Mucosa of stomach (tissue), 1 donor: Measurements from ENCODE around the gene TIMM13.
"Not testable (repeated sequence)": the region's sequence is repeated elsewhere in the genome, so short reads cannot be mapped to it uniquely, and the experiment has no call there.

Source experiments
- H3K27me3 ChIP-seq: one replicate; pipeline ENCODE4 v1.7.0; 2013; ENCODE audit warnings: mild to moderate bottlenecking, low read length; ENCODE audit not compliant: control insufficient read depth, insufficient read depth
- H3K36me3 ChIP-seq: one replicate; pipeline ENCODE4 v1.7.0; 2013; ENCODE audit warnings: low read length; ENCODE audit not compliant: control insufficient read depth, insufficient read depth
- H3K4me1 ChIP-seq: one replicate; pipeline ENCODE4 v1.7.0; 2013; ENCODE audit warnings: mild to moderate bottlenecking, low read length; ENCODE audit not compliant: control insufficient read depth, insufficient read depth
- H3K4me3 ChIP-seq: one replicate; pipeline ENCODE4 v1.7.0; 2013; ENCODE audit warnings: low read length
- H3K9ac ChIP-seq: one replicate; pipeline ENCODE4 v1.7.0; 2013; ENCODE audit warnings: mild to moderate bottlenecking, low read length, moderate library complexity
- H3K9me3 ChIP-seq: one replicate; pipeline ENCODE4 v1.7.0; 2013; ENCODE audit warnings: mild to moderate bottlenecking, low read length, moderate library complexity; ENCODE audit not compliant: control insufficient read depth
- donor health status: Pancreatic carcinoma.

Gene TIMM13

GRCh38 chr19:2394442-2395292, 32.7 kb downstream of the TIMM13 start:
- Histone ChIP-seq H3K9ac (no peak overlapping the region), H3K9me3 (no peaks in the 10 kb centered on the region), H3K4me1 (no peaks in the 10 kb centered on the region), H3K27me3 (peaks cover 6% of the 10 kb centered on the region), H3K4me3 (no peak overlapping the region), H3K36me3 (no peaks in the 10 kb centered on the region)

DNA sequence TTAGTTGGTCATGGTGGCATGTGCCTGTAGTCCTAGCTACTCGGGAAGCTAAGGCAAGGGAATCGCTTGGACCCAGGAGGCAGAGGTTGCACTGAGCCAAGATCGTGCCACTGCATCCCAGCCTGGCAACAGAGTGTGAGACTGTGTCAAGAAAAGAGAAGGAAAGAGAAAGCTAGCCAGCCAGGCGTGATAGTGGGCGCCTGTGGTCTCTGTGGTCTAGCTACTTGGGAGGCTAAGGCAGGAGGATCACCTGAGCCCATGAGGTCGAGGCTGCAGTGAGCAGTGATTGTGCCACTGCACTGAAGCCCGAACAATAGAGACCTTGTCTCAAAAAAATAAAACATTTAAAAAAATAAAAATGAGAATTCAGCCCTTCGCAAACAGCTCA, 33.3 kb downstream of the TIMM13 start:
- no peak overlapping the region for H3K9ac ChIP-seq
- H3K9me3 ChIP-seq = no peaks in the 10 kb centered on the region
- H3K4me1 ChIP-seq = no peaks in the 10 kb centered on the region
- H3K4me3 ChIP-seq = no peak overlapping the region
- H3K36me3 ChIP-seq = no peaks in the 10 kb centered on the region
- peaks cover 6% of the 10 kb centered on the region for H3K27me3 ChIP-seq

DNA sequence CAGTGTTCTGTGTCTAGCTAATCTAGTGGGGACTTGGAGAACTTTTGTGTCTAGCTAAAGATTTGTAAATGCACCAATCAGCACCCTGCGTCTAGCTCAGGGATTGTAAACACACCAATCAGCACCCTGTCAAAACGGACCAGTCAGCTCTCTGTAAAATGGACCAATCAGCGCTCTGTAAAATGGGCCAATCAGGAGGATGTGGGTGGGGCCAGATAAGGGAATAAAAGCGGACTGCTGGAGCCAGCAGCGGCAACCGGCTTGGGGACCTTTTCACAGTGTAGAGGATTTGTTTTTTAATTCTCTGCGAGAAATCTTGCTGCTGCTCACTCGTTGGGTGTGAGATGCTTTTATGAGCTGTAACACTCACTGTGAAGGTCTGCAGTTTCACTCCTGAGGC, 34.5 kb downstream of the TIMM13 start:
- H3K27me3 ChIP-seq, H3K36me3 ChIP-seq, H3K4me1 ChIP-seq, H3K9me3 ChIP-seq, H3K9ac ChIP-seq, H3K4me3 ChIP-seq: not testable (repeated sequence)

DNA sequence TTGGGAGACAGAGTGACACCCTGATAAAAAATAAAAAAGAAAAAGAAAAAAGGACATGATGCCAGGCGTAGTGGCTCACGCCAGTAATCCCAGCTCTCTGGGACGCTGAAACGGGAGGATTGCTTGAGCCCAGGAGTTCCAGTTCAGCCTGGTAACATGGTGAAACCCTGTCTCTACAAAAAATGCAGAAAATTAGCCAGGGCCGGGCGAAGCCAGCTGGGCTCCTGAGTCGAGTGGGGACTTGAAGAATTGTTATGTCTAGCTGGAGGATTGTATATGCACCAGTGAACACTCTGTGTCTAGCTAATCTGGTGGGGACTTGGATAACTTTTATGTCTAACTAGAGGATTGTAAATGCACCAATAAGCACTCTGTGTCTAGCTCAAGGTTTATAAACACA, 35.0 kb downstream of the TIMM13 start:
- H3K9ac ChIP-seq = no peak overlapping the region
- H3K27me3 ChIP-seq = peaks cover 6% of the 10 kb centered on the region

DNA sequence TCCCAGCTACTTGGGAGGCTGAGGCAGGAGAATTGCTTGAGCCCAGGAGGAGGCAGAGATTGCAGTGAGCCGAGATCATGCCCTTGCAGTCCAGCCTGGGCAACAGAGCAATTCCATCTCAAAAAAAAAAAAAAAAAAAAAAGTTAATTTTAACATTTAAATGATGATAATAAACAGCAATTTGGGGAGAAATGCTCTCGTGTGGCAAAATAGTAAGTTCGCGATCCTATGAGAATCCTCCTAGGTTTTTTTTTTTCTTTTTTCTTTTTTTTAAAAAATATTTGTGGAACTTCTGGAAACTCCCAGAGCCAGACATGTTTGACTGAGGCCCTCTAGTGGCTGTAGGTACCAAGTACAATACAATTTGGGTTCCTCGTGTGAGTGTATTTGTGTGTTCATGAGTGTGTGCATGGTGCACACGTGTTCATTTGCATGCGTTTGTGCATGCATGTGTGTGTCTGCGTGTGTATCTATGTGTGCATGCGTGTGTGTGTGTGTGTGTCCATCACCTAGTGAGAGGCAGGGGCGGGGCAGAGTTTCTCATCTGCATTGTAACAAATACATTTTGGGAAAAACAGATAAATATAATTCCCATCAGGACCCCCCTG, 36.2 kb downstream of the TIMM13 start:
- Histone ChIP-seq H3K9me3 (no peaks in the 10 kb centered on the region), H3K4me3 (no peak overlapping the region), H3K36me3 (no peaks in the 10 kb centered on the region), H3K9ac (no peak overlapping the region), H3K27me3 (peaks cover 3% of the 10 kb centered on the region), H3K4me1 (no peaks in the 10 kb centered on the region)

More for the DNA sequence above, 35.0 kb downstream of the TIMM13 start:
- Histone ChIP-seq H3K36me3 (no peaks in the 10 kb centered on the region), H3K4me1 (no peaks in the 10 kb centered on the region), H3K4me3 (no peak overlapping the region), H3K9me3 (no peaks in the 10 kb centered on the region)

- Histone ChIP-seq H3K27me3 (no peaks in the 10 kb centered on the region), H3K36me3 (no peaks in the 10 kb centered on the region), H3K9me3 (no peaks in the 10 kb centered on the region), H3K4me3 (no peak overlapping the region), H3K9ac (no peak overlapping the region), H3K4me1 (peaks cover 6% of the 10 kb centered on the region)
These were observed 37.8 kb downstream of the TIMM13 start for GRCh38 chr19:2389594-2389993.

DNA sequence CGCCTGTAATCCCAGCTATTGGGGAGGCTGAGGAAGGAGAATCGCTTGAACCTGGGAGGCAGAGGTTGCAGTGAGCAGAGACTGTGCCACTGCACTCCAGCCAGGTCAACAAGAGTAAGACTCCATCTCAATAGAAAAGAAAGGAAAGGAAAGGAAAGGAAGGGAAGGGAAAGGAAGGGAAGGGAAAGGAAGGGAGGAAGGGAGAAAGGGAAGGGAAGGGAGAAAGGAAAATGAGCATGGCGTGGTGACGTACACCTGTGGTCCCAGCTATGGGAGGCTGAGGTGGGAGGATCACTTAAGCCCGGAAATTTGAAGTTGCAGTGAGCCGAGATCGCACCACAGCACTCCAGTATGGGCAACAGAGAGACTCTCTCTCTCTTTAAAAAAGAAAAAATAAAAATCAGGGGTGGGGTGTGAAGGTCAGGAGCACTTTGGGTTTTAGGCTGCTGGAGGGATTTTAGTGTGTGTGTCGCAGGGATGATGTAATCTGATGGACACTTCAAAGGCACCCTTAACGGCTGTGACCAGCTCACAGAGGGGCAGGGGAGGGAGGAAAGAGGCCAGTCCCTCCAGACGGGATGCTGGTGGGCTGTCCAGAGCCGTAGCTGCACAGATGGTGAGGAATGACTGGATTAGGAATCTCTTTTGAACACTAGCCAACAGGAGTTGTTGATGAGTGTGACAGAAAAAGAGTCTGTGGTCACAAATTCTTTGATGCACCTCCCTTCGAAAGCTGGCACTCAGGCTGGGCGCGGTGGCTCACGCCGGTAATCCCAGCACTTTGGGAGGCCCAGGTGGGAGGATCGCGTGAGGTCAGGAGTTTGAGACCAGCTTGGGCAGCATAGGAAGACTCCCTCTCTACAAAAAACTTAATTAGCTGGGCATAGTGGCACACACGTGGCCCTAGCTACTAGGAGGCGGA, 39.8 kb downstream of the TIMM13 start:
- no peaks in the 10 kb centered on the region for H3K36me3 ChIP-seq
- no peak overlapping the region for H3K4me3 ChIP-seq
- no peaks in the 10 kb centered on the region for H3K9me3 ChIP-seq
- H3K27me3 ChIP-seq = no peaks in the 10 kb centered on the region
- H3K9ac ChIP-seq = no peak overlapping the region
- H3K4me1 ChIP-seq = peaks cover 6% of the 10 kb centered on the region

DNA sequence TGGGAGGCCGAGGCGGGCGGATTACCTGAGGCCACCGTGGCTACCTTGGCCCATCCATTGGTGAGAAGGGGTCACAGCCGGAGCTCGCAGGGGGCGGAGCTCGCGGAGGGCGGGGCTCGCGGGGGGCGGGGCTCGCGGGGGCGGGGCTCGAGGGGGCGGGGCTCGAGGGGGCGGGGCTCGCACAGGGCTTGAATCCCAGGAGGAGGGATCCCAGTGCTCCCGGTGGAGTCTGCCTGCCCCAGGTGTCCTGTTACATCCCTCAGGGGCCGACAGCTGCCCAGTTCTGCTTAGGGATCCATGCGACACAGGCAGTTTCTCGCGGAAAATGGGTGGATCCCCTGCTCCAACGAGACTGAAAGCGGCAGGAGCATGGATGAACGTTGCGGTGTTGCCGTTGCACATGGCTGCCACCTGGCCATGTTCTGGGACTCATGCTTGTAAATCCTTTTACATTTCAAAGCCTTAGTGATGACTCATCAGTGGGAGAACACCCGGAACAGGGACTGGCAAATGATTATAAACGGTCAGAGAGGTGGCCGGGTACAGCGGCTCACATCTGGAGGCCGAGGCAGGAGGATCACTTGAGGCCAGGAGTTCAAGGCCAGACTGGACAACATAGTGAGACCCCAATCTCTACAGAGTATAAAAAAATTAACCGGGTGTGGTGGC, 42.2 kb downstream of the TIMM13 start:
- H3K27me3 ChIP-seq = no peaks in the 10 kb centered on the region
- no peaks in the 10 kb centered on the region for H3K9me3 ChIP-seq
- no peaks in the 10 kb centered on the region for H3K36me3 ChIP-seq
- H3K9ac ChIP-seq = no peak overlapping the region
- H3K4me3 ChIP-seq = no peak overlapping the region
- peaks cover 6% of the 10 kb centered on the region for H3K4me1 ChIP-seq

GRCh38 chr19:2382530-2383222, 44.7 kb downstream of the TIMM13 start:
- Histone ChIP-seq H3K4me1 (peaks cover 6% of the 10 kb centered on the region), H3K9ac (no peak overlapping the region), H3K9me3 (no peaks in the 10 kb centered on the region), H3K4me3 (no peak overlapping the region), H3K36me3 (no peaks in the 10 kb centered on the region), H3K27me3 (no peaks in the 10 kb centered on the region)

DNA sequence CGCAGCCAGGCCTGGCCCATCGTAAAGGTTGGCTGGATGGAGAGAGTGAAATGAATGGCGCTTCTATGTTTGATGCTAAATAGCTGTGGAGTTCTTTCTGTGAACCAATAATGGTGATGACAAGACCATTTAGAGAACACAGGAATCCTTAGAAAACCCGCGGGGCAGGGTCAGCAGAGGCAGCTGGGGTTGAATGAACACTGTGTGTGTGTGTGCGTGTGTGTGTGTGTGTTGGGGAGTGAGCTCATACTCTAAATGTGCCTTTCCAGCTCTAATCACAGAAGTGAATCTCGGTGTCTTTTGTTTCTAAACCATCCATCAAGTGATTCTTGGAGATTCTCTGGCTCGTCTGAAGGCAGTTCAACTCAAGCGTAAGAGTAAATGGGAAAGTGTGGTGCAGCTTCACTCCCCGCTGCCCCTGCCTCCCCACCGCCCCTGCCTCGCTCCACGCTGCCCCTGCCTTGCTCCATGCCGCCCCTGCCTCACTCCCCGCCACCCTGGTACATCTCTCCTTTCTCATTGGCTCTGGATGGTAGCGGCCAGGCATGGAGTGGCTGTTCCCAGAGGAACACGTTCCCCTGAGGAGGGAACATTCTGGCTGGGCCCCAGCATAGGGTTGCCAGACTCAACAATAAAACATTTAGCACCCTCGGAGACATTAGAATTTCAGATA, 46.1 kb downstream of the TIMM13 start:
- no peaks in the 10 kb centered on the region for H3K36me3 ChIP-seq

GRCh38 chr19:2380567-2380966, 46.8 kb downstream of the TIMM13 start:
- Histone ChIP-seq H3K27me3 (peaks cover 3% of the 10 kb centered on the region), H3K9ac (no peak overlapping the region), H3K36me3 (no peaks in the 10 kb centered on the region), H3K4me1 (peaks cover 4% of the 10 kb centered on the region), H3K9me3 (no peaks in the 10 kb centered on the region), H3K4me3 (no peak overlapping the region)

More for the DNA sequence above, 46.1 kb downstream of the TIMM13 start:
- Histone ChIP-seq H3K4me3 (no peak overlapping the region), H3K27me3 (no peaks in the 10 kb centered on the region), H3K9ac (no peak overlapping the region), H3K4me1 (peaks cover 6% of the 10 kb centered on the region), H3K9me3 (no peaks in the 10 kb centered on the region)
